ENCODE measurements around the gene SMG6. TPM values are rescaled to one million over a fixed set of nuclear protein-coding genes. Genes with fewer than 3 reads are reported as not detected.
A peak's percentile ranks its signal among the peaks of the same experiment; 100 is the strongest.

Gene SMG6
- total RNA-seq, 1 donor from 2014 or later = 39.7 TPM

DNA sequence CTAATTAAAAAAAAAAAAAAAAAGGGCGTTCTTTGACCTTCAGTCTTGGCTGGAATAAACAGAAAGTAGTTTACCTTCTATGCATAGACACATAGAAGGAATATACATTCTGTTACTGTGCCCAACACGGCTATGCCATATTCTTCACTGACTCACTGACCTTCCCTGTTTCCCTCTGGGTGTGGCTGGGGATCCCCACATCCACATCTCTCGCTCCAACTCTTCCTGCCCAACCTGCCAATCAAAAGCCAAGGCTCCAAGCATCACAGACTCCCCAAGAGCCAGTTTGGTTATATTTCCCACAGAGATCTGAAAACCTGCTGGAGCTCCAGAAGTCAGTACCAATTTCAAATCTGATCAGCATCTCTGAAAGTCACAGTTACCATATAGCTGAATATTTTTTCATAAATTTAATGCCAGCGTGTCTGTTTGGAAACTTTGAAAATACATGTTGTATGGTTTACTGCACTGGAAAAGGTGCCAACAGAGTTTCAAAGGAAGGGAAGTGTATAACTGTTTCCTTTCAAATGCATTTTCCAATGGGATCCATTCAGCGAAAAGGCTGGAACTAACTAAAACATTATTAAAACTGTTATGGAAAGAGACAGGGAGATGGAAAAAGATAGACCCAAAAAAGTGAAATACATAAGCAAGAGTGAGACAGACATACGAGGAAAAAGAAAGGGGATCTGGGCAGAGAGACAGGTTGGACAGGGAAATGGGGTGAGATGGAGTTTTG is 91.8 kb downstream of the SMG6 start:
- TF ChIP-seq, protein P1, sequence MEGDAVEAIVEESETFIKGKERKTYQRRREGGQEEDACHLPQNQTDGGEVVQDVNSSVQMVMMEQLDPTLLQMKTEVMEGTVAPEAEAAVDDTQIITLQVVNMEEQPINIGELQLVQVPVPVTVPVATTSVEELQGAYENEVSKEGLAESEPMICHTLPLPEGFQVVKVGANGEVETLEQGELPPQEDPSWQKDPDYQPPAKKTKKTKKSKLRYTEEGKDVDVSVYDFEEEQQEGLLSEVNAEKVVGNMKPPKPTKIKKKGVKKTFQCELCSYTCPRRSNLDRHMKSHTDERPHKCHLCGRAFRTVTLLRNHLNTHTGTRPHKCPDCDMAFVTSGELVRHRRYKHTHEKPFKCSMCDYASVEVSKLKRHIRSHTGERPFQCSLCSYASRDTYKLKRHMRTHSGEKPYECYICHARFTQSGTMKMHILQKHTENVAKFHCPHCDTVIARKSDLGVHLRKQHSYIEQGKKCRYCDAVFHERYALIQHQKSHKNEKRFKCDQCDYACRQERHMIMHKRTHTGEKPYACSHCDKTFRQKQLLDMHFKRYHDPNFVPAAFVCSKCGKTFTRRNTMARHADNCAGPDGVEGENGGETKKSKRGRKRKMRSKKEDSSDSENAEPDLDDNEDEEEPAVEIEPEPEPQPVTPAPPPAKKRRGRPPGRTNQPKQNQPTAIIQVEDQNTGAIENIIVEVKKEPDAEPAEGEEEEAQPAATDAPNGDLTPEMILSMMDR (IDR thresholded peaks at IDR 0.05; ENCODE audit: insufficient read depth, low read depth, low read length) = no peak
- TF ChIP-seq EZH2 (IDR thresholded peaks at IDR 0.05; ENCODE audit: insufficient read depth, low read length) = no peak
- Mint-ChIP-seq H3K27me3 (ENCODE audit: low read depth, unreplicated experiment) (no peaks in the 10 kb centered on the region), H3K27ac (ENCODE audit: unreplicated experiment) (peak overlapping the region; percentile 30), H3K36me3 (ENCODE audit: low read depth, unreplicated experiment) (peaks cover 7% of the 10 kb centered on the region), H3K4me1 (ENCODE audit: low read depth, unreplicated experiment) (peaks cover 59% of the 10 kb centered on the region), H3K9me3 (ENCODE audit: unreplicated experiment) (no peaks in the 10 kb centered on the region), H3K4me3 (ENCODE audit: unreplicated experiment) (no peak overlapping the region)
- FAIRE-seq = no peak
- Histone ChIP-seq H3K4me3 (ENCODE audit: insufficient read depth, low read depth, low read length) (no peak overlapping the region), H3K9ac (ENCODE audit: low read length) (peak overlapping the region; percentile 93), H3K9me3 (ENCODE audit: insufficient read depth, low read depth, low read length) (no peaks in the 10 kb centered on the region), H4K20me1 (ENCODE audit: insufficient read depth, low read length) (no peaks in the 10 kb centered on the region), H3K79me2 (ENCODE audit: insufficient read depth, low read length) (peaks cover 49% of the 10 kb centered on the region), H3K4me2 (ENCODE audit: low read length) (peak overlapping the region; percentile 83), H3K27ac (ENCODE audit: low read depth, low read length) (peak overlapping the region; percentile 98), H3K4me1 (ENCODE audit: insufficient read depth, low read length) (peaks cover 52% of the 10 kb centered on the region), H2AFZ (ENCODE audit: low read depth, low read length) (no peak overlapping the region), H3K36me3 (ENCODE audit: insufficient read depth, low read length) (no peaks in the 10 kb centered on the region), H3K27me3 (ENCODE audit: insufficient read depth, low read length) (no peaks in the 10 kb centered on the region)
- DNase-seq (ENCODE audit: low read depth) = no peak

DNA sequence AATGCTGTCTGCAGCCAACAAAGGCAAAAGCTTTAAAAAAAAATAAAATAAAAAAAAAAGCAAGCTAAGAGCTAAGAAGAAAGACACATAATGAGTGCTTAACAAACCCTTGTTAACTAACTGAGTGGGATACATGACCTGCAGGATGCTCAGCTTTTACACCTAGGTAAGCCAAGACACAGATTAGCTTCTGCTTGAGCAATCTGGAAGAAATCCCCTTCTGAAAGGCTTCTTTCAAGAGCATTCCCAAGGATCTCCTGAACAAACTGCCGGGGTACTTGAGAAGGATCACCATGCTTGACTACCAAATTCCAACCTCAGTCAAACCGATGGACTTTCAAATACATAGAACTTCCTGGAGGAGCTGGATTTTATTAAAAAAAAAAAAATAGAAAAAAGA is 92.9 kb downstream of the SMG6 start:
- Histone ChIP-seq H3K9ac (ENCODE audit: low read length) (no peak overlapping the region), H3K4me1 (ENCODE audit: insufficient read depth, low read length) (peaks cover 41% of the 10 kb centered on the region), H3K4me3 (ENCODE audit: insufficient read depth, low read depth, low read length) (no peak overlapping the region), H3K4me2 (ENCODE audit: low read length) (no peak overlapping the region), H3K36me3 (ENCODE audit: insufficient read depth, low read length) (no peaks in the 10 kb centered on the region), H3K9me3 (ENCODE audit: insufficient read depth, low read depth, low read length) (no peaks in the 10 kb centered on the region), H3K27me3 (ENCODE audit: insufficient read depth, low read length) (no peaks in the 10 kb centered on the region), H3K27ac (ENCODE audit: low read depth, low read length) (no peak overlapping the region), H2AFZ (ENCODE audit: low read depth, low read length) (no peak overlapping the region), H3K79me2 (ENCODE audit: insufficient read depth, low read length) (peaks cover 52% of the 10 kb centered on the region), H4K20me1 (ENCODE audit: insufficient read depth, low read length) (no peaks in the 10 kb centered on the region)
- DNase-seq (ENCODE audit: low read depth) = no peak
- Mint-ChIP-seq H3K36me3 (ENCODE audit: low read depth, unreplicated experiment) (peaks cover 7% of the 10 kb centered on the region), H3K4me1 (ENCODE audit: low read depth, unreplicated experiment) (peaks cover 51% of the 10 kb centered on the region), H3K27me3 (ENCODE audit: low read depth, unreplicated experiment) (no peaks in the 10 kb centered on the region), H3K4me3 (ENCODE audit: unreplicated experiment) (no peak overlapping the region), H3K9me3 (ENCODE audit: unreplicated experiment) (no peaks in the 10 kb centered on the region), H3K27ac (ENCODE audit: unreplicated experiment) (no peak overlapping the region)
- FAIRE-seq = no peak
- TF ChIP-seq, protein P1 (IDR thresholded peaks at IDR 0.05; ENCODE audit: insufficient read depth, low read depth, low read length) = no peak
- TF ChIP-seq EZH2 (IDR thresholded peaks at IDR 0.05; ENCODE audit: insufficient read depth, low read length) = no peak

Measured in astrocyte (in vitro differentiated cells and primary cell).